Measurements from ENCODE around the gene CDT1. TPM values are rescaled to one million over a fixed set of nuclear protein-coding genes. Genes with fewer than 3 reads are reported as not detected.

CDT1 gene
- total RNA-seq, 1 experiment from 2014 or later: 160 TPM

DNA sequence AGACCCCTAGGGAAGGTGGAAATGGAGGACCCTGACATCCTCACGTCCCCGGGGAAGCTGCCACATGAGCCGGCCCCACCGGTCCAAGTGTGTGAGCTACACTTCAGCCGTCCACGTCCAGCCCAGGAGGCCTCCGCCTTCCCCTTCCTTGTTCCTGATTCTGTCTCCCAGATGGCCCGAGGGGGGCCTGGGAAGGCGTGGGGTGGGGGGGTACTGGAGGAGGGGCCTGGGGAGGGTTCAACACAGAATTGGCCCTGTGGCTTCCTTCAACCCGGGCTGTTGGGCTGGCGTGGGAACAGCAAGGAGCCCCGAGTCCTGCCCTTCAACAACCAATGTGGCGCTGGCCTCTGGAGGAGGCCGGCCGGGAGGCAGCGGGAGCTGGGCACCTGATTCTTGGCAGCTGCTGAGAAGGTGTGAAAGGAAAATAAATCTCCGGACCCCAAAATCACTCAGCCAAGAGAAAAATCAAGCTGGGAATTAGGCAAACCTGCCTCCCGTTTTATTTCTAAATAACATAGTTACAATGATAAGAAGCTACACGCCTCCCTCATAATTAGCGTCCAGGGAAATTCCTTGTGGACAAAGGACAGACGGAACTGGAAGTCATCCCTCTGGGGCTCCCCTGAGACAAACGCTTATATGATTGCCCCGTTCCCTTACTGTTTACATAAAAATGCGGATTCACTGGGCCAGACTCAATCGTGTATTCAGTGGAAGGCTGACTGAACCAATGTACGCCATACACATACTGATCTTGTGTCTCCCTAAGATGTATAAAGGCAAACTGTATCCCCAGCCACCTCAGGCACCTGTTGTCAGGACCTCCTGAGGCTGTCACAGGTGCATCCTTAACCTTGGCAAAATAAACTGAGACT is 9.9 kb downstream of the CDT1 start:
- Histone ChIP-seq H3K4me3 (replicated peaks in 1 of 2; ENCODE audit: low read depth in 1 of 2, low read length in 2 of 2) (peak overlapping the region; percentile 72 to 75), H2AFZ (ENCODE audit: low read depth, low read length, poor library complexity, severe bottlenecking) (no peak overlapping the region), H3K9me3 (ENCODE audit: control insufficient read depth in 1 of 2, insufficient read depth in 1 of 2, low read depth in 1 of 2, low read length in 2 of 2) (no peaks in the 10 kb centered on the region), H3K36me3 (ENCODE audit: control insufficient read depth in 1 of 2, insufficient read depth in 2 of 2, low read length in 2 of 2) (peaks cover 0 to 21% of the 10 kb centered on the region in 2 experiments; a peak in 1 of 4 replicates), H3K4me1 (ENCODE audit: control insufficient read depth in 1 of 2, insufficient read depth in 2 of 2, low read length in 2 of 2) (peaks cover 22 to 53% of the 10 kb centered on the region in 2 experiments), H3K4me2 (ENCODE audit: low read length) (peak overlapping the region; percentile 94), H3K79me2 (ENCODE audit: insufficient read depth, low read length) (peaks cover 24% of the 10 kb centered on the region), H3K9ac (ENCODE audit: low read length) (peak overlapping the region; percentile 87), H3K27ac (ENCODE audit: low read depth, low read length) (peak overlapping the region; percentile 100), H4K20me1 (ENCODE audit: insufficient read depth) (no peaks in the 10 kb centered on the region; the same call in 1 of the 2 replicates), H3K9me2 (ENCODE audit: insufficient read depth) (no peaks in the 10 kb centered on the region), H3K27me3 (ENCODE audit: insufficient read depth, low read length) (no peaks in the 10 kb centered on the region)
- no peak for DNase-seq (ENCODE audit: low read depth, low spot score)
- no TSS peak for BruUV-seq (replicated peaks)
- intact Hi-C loops (cut with micrococcal nuclease): loop anchor here (2.0 to 10.0 kb wide), 3 partner anchors 241 to 751 kb away; partner anchors contain the start of genes CDH15 and RPL13
- ChIA-PET CTCF (interaction anchor here (1.2 to 4.9 kb wide), 5 partner anchors 29 to 379 kb away, joined by 4 to 33 read pairs (median 8); partner anchors contain the start of genes GALNS, PIEZO1 and TRAPPC2L), RAD21 (ENCODE audit: low non-redundant PET in 1 of 2, low total read pairs in 2 of 2, uncharacterized antibody in 2 of 2, unreplicated experiment in 2 of 2) (no interaction called here), POLR2A (interaction anchor here (2.8 to 3.0 kb wide), 2 partner anchors 358 to 379 kb away, joined by 8 to 11 read pairs; partner anchors contain the start of gene CDH15)
- no peak for ATAC-seq
- no peak for TF ChIP-seq FOSL1 (IDR thresholded peaks at IDR 0.05; ENCODE audit: low read depth)
- TF ChIP-seq SRF (IDR thresholded peaks at IDR 0.05; ENCODE audit: low read depth): no peak
- 0 out of 2 replicates have a peak, but pooled peaks have one; percentile 9 for TF ChIP-seq POLR2AphosphoS5 (IDR thresholded peaks at IDR 0.05; ENCODE audit: low read depth, low read length)
- no peak for TF ChIP-seq EZH2 (IDR thresholded peaks at IDR 0.05)
- no peak for TF ChIP-seq CBX3 (IDR thresholded peaks at IDR 0.05; ENCODE audit: low read depth)
- no peak for TF ChIP-seq SP1 (IDR thresholded peaks at IDR 0.05; ENCODE audit: low read depth)
- peak; percentile 73 for TF ChIP-seq POLR2A (IDR thresholded peaks at IDR 0.05; ENCODE audit: borderline replicate concordance, extremely low read depth, insufficient read depth, insufficient read length)

- H3K9me3 ChIP-seq (ENCODE audit: control insufficient read depth in 1 of 2, insufficient read depth in 1 of 2, low read depth in 1 of 2, low read length in 2 of 2): no peaks in the 10 kb centered on the region
- H4K20me1 ChIP-seq (ENCODE audit: insufficient read depth): no peaks in the 10 kb centered on the region; the same call in 1 of the 2 replicates
- no TSS peak for BruUV-seq (replicated peaks)
- no peaks in the 10 kb centered on the region for H3K9me2 ChIP-seq (ENCODE audit: insufficient read depth)
- intact Hi-C loops (cut with micrococcal nuclease): loop anchor here (10.0 kb wide), 2 partner anchors 241 to 751 kb away; partner anchors contain the start of gene RPL13
- ATAC-seq (no peak), DNase-seq (ENCODE audit: low read depth, low spot score) (no peak)
- H3K9ac ChIP-seq (ENCODE audit: low read length): no peak overlapping the region
- peaks cover 22 to 50% of the 10 kb centered on the region in 2 experiments for H3K4me1 ChIP-seq (ENCODE audit: control insufficient read depth in 1 of 2, insufficient read depth in 2 of 2, low read length in 2 of 2)
- no peak overlapping the region for H3K4me3 ChIP-seq (replicated peaks in 1 of 2; ENCODE audit: low read depth in 1 of 2, low read length in 2 of 2)
- H2AFZ ChIP-seq (ENCODE audit: low read depth, low read length, poor library complexity, severe bottlenecking): no peak overlapping the region
- ChIA-PET POLR2A (no interaction called here), RAD21 (ENCODE audit: low non-redundant PET in 1 of 2, low total read pairs in 2 of 2, uncharacterized antibody in 2 of 2, unreplicated experiment in 2 of 2) (no interaction called here), CTCF (interaction anchor here (3.9 kb wide), 1 partner anchor 353 kb away, joined by 16 read pairs; no protein-coding TSS in a partner anchor)
- peak overlapping the region; percentile 94; the same call in 1 of the 2 replicates for H3K4me2 ChIP-seq (ENCODE audit: low read length)
- H3K36me3 ChIP-seq (ENCODE audit: control insufficient read depth in 1 of 2, insufficient read depth in 2 of 2, low read length in 2 of 2): peaks cover 0 to 16% of the 10 kb centered on the region in 2 experiments; a peak in 1 of 4 replicates
- H3K79me2 ChIP-seq (ENCODE audit: insufficient read depth, low read length): peaks cover 21% of the 10 kb centered on the region
- peak overlapping the region; percentile 100; the same call in 1 of the 2 replicates for H3K27ac ChIP-seq (ENCODE audit: low read depth, low read length)
- no peaks in the 10 kb centered on the region for H3K27me3 ChIP-seq (ENCODE audit: insufficient read depth, low read length)
- TF ChIP-seq ZBTB33 (IDR thresholded peaks at IDR 0.05; ENCODE audit: extremely low read depth, insufficient replicate concordance, low read length) (no peak), CTCF (IDR thresholded peaks at IDR 0.05 in 2 of 3, conservative IDR thresholded peaks at IDR 0.05 in 1 of 3; ENCODE audit: borderline replicate concordance in 1 of 3, insufficient read depth in 1 of 3, low read depth in 2 of 3, low read length in 2 of 3) (no peak), EGR1 (IDR thresholded peaks at IDR 0.05; ENCODE audit: low read depth) (no peak), YY1 (IDR thresholded peaks at IDR 0.05; ENCODE audit: extremely low read depth, insufficient replicate concordance, low read depth, low read length) (no peak), ZFX (IDR thresholded peaks at IDR 0.05) (no peak), FOSL1 (IDR thresholded peaks at IDR 0.05; ENCODE audit: low read depth) (no peak), ELF1 (IDR thresholded peaks at IDR 0.05; ENCODE audit: borderline replicate concordance, low read depth) (no peak)
- TF ChIP-seq, protein P1, sequence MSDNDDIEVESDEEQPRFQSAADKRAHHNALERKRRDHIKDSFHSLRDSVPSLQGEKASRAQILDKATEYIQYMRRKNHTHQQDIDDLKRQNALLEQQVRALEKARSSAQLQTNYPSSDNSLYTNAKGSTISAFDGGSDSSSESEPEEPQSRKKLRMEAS (IDR thresholded peaks at IDR 0.05): no peak
These were observed 10.5 kb downstream of the CDT1 start for GRCh38 chr16:88814144-88814502.
